Neutrophil (primary cell): ENCODE measurements around the gene ELK1.

ENCODE experiments used
- H3K27ac ChIP-seq: fragments of 200-600 bp; sonication (generic); 2 replicates; pipeline ENCODE4 v1.5.1; 2016; ENCODE audit warnings: mild to moderate bottlenecking, moderate library complexity
- H3K27me3 ChIP-seq: fragments of 200-600 bp; sonication (generic); 2 replicates; pipeline ENCODE4 v1.6.0; 2016; ENCODE audit warnings: mild to moderate bottlenecking
- H3K36me3 ChIP-seq: fragments of 200-600 bp; sonication (generic); 2 replicates; pipeline ENCODE4 v1.5.1; 2017
- H3K4me1 ChIP-seq, 2 experiments: fragments of 200-600 bp in 1 of 2; sonication (generic) in 1 of 2; 1 replicate in 1 of 2; 2 replicates in 1 of 2; pipeline versions ENCODE4 v1.5.1 to v1.6.1; 2013 to 2016; ENCODE audit warnings: low read depth in 1 of 2, low read length in 1 of 2, mild to moderate bottlenecking in 1 of 2, moderate library complexity in 1 of 2; ENCODE audit not compliant: control insufficient read depth in 1 of 2, insufficient read depth in 1 of 2
- H3K4me3 ChIP-seq, 2 experiments: fragments of 200-600 bp in 1 of 2; sonication (generic) in 1 of 2; 1 replicate in 1 of 2; 2 replicates in 1 of 2; pipeline ENCODE4 v1.5.1; 2013 to 2016; ENCODE audit warnings: low read depth in 1 of 2, low read length in 1 of 2, mild to moderate bottlenecking in 1 of 2, moderate library complexity in 1 of 2
- H3K9me3 ChIP-seq: fragments of 200-600 bp; sonication (generic); 2 replicates; pipeline ENCODE4 v1.5.1; 2016
- TF ChIP-seq, protein P1 (sequence below): fragments of 200-600 bp; sonication (generic); IDR thresholded peaks from 2 replicates; pipeline ENCODE4 v1.5.1; 2016; ENCODE audit warnings: antibody characterized with exemption

The ELK1 gene

GRCh38 chrX:47590984-47591383 lies 59.4 kb downstream of the ELK1 start:
- H3K27me3 ChIP-seq, result no peaks in the 10 kb centered on the region
- no peaks in the 10 kb centered on the region for H3K36me3 ChIP-seq
- TF ChIP-seq, protein P1, sequence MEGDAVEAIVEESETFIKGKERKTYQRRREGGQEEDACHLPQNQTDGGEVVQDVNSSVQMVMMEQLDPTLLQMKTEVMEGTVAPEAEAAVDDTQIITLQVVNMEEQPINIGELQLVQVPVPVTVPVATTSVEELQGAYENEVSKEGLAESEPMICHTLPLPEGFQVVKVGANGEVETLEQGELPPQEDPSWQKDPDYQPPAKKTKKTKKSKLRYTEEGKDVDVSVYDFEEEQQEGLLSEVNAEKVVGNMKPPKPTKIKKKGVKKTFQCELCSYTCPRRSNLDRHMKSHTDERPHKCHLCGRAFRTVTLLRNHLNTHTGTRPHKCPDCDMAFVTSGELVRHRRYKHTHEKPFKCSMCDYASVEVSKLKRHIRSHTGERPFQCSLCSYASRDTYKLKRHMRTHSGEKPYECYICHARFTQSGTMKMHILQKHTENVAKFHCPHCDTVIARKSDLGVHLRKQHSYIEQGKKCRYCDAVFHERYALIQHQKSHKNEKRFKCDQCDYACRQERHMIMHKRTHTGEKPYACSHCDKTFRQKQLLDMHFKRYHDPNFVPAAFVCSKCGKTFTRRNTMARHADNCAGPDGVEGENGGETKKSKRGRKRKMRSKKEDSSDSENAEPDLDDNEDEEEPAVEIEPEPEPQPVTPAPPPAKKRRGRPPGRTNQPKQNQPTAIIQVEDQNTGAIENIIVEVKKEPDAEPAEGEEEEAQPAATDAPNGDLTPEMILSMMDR, result no peak
- H3K4me3 ChIP-seq, result no peak overlapping the region
- no peaks in the 10 kb centered on the region for H3K9me3 ChIP-seq
- H3K4me1 ChIP-seq, result no peaks in the 10 kb centered on the region
- no peak overlapping the region for H3K27ac ChIP-seq

- Histone ChIP-seq H3K4me1 (no peaks in the 10 kb centered on the region), H3K27ac (no peak overlapping the region), H3K4me3 (no peak overlapping the region), H3K27me3 (no peaks in the 10 kb centered on the region), H3K36me3 (no peaks in the 10 kb centered on the region), H3K9me3 (no peaks in the 10 kb centered on the region)
- TF ChIP-seq, protein P1, result no peak
Observed at GRCh38 chrX:47587906-47588735, 62.2 kb downstream of the ELK1 start.

DNA sequence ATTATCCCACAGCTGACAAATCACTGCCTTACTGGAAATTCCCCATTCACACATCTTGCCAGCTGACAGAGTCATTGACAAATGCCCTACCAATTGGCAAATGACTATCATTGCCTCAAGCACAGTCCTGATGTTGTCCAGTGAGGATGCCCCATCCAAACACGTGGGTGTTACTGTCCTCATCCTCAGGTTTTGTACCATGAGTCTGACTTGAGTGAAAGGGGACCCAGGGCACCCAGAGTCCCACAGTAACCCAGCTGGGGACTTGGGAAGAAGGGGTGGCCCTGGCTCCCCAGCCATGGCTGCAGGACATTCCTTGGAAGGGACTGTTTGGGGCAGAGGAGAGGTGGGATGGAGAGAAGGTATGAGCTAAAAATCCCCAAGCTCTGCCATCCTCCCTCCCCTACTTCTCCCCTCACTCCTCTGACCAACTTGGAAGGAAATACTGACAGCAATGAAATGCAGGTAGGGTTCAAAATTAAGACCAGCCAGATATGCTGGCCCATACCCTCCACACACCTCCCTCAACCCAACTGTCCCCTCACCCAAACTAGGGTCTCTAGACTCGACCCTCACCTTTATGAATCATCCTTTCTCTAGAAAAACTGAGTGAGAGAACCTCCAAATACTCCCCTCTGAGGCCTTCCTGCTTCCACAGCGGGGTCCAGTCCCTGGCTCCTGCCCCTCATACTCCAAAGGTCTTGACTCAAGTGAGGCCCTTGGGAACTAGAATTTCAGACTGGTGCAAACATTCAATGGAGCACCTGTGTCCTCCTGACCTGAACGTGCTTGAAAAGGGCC lies 63.1 kb downstream of the ELK1 start:
- Histone ChIP-seq H3K36me3 (no peaks in the 10 kb centered on the region), H3K4me1 (peaks cover 0 to 2% of the 10 kb centered on the region in 2 experiments)
- TF ChIP-seq, protein P1, result no peak

GRCh38 chrX:47586043-47586787 lies 64.1 kb downstream of the ELK1 start:
- Histone ChIP-seq H3K27ac (no peak overlapping the region), H3K27me3 (no peaks in the 10 kb centered on the region), H3K9me3 (no peaks in the 10 kb centered on the region), H3K4me3 (no peak overlapping the region), H3K4me1 (peaks cover 7 to 12% of the 10 kb centered on the region in 2 experiments), H3K36me3 (no peaks in the 10 kb centered on the region)
- TF ChIP-seq, protein P1, result no peak

More for the DNA sequence above, 63.1 kb downstream of the ELK1 start:
- Histone ChIP-seq H3K4me3 (no peak overlapping the region), H3K27me3 (no peaks in the 10 kb centered on the region), H3K27ac (no peak overlapping the region), H3K9me3 (no peaks in the 10 kb centered on the region)
